MM.1S (cell line): ENCODE results near the gene PIK3R1.

ENCODE experiments used
- DNase-seq: peaks from one replicate; pipeline ENCODE4 v3.0.0-alpha.2; 2015
- H2AFZ ChIP-seq: fragments of 300-600 bp; sonication (generic); 2 replicates; pipeline ENCODE4 v1.6.0; 2016; ENCODE audit warnings: antibody characterized with exemption, low read length
- H3F3A ChIP-seq: fragments of 300-600 bp; sonication (generic); 2 replicates; pipeline ENCODE4 v1.6.1; 2016; ENCODE audit warnings: mild to moderate bottlenecking, antibody characterized with exemption, low read length, moderate library complexity, mixed read lengths; ENCODE audit not compliant: insufficient read depth
- H3K27ac ChIP-seq: fragments of 300-600 bp; sonication (generic); 2 replicates; pipeline ENCODE4 v1.5.1; 2016; ENCODE audit warnings: mild to moderate bottlenecking, low read length
- H3K27me3 ChIP-seq: fragments of 300-600 bp; sonication (generic); replicated peaks from 2 replicates; pipeline ENCODE4 v1.6.0; 2016; ENCODE audit warnings: low read length; ENCODE audit not compliant: insufficient read depth
- H3K36me3 ChIP-seq: fragments of 300-600 bp; sonication (generic); replicated peaks from 2 replicates; pipeline ENCODE4 v1.6.1; 2016; ENCODE audit warnings: mild to moderate bottlenecking, low read length, mixed read lengths; ENCODE audit not compliant: insufficient read depth
- H3K4me1 ChIP-seq: fragments of 300-600 bp; sonication (generic); 2 replicates; pipeline ENCODE4 v1.6.1; 2016; ENCODE audit warnings: low read length, mixed read lengths
- H3K4me2 ChIP-seq: fragments of 300-600 bp; sonication (generic); 2 replicates; pipeline ENCODE4 v1.6.0; 2016; ENCODE audit warnings: low read depth, low read length
- H3K4me3 ChIP-seq: fragments of 300-600 bp; sonication (generic); 2 replicates; pipeline ENCODE4 v1.5.1; 2016; ENCODE audit warnings: low read length, mixed read lengths
- H3K79me2 ChIP-seq: fragments of 300-600 bp; sonication (generic); 2 replicates; pipeline ENCODE4 v1.6.1; 2016; ENCODE audit warnings: mixed run types, low read length, mixed read lengths
- H3K9ac ChIP-seq: fragments of 300-600 bp; sonication (generic); 2 replicates; pipeline ENCODE4 v1.6.1; 2016; ENCODE audit warnings: low read length, mixed read lengths
- H3K9me2 ChIP-seq: fragments of 300-600 bp; sonication (generic); replicated peaks from 2 replicates; pipeline ENCODE4 v1.6.1; 2016; ENCODE audit warnings: mild to moderate bottlenecking, low read length, mixed read lengths; ENCODE audit not compliant: insufficient read depth
- H3K9me3 ChIP-seq: fragments of 300-600 bp; sonication (generic); replicated peaks from 2 replicates; pipeline ENCODE4 v1.6.1; 2016; ENCODE audit warnings: mild to moderate bottlenecking, low read length, mixed read lengths; ENCODE audit not compliant: insufficient read depth
- H4K20me1 ChIP-seq: fragments of 300-600 bp; sonication (generic); 2 replicates; pipeline ENCODE4 v1.6.1; 2016; ENCODE audit warnings: mild to moderate bottlenecking, low read length, moderate library complexity, mixed read lengths; ENCODE audit not compliant: insufficient read depth
- CTCF ChIP-seq: fragments of 300-600 bp; sonication (generic); IDR thresholded peaks from 2 replicates; pipeline ENCODE4 v1.5.1; 2016; ENCODE audit warnings: antibody characterized with exemption, low read length, mixed read lengths
- EZH2 ChIP-seq: fragments of 300-600 bp; sonication (generic); optimal IDR thresholded peaks from 2 replicates; pipeline ENCODE3; 2017; ENCODE audit warnings: low read depth, mild to moderate bottlenecking, antibody characterized with exemption, low read length, mixed read lengths
- EZH2phosphoT487 ChIP-seq: fragments of 300-600 bp; sonication (generic); IDR thresholded peaks from 2 replicates; pipeline ENCODE4 v1.6.1; 2018; ENCODE audit warnings: antibody characterized with exemption, low read length

PIK3R1 gene

GRCh38 chr5:68273717-68274409 lies 58.3 kb downstream of the PIK3R1 start:
- Histone ChIP-seq H3K27ac (no peak overlapping the region), H3K4me1 (no peaks in the 10 kb centered on the region), H3K27me3 (no peaks in the 10 kb centered on the region), H4K20me1 (no peaks in the 10 kb centered on the region), H3K4me2 (no peak overlapping the region), H3K36me3 (no peaks in the 10 kb centered on the region), H3K9ac (no peak overlapping the region), H3K4me3 (no peak overlapping the region), H3F3A (no peaks in the 10 kb centered on the region), H2AFZ (no peak overlapping the region), H3K79me2 (no peaks in the 10 kb centered on the region), H3K9me3 (no peaks in the 10 kb centered on the region), H3K9me2 (no peaks in the 10 kb centered on the region)
- DNase-seq = no peak
- TF ChIP-seq CTCF = no peak
- no peak for TF ChIP-seq EZH2
- TF ChIP-seq EZH2phosphoT487 = no peak

GRCh38 chr5:68274847-68275651 lies 59.5 kb downstream of the PIK3R1 start:
- no peaks in the 10 kb centered on the region for H3K27me3 ChIP-seq
- H3F3A ChIP-seq = no peaks in the 10 kb centered on the region
- no peak overlapping the region for H2AFZ ChIP-seq
- peaks cover 6% of the 10 kb centered on the region; the same call in 1 of the 2 replicates for H3K36me3 ChIP-seq
- H3K9me3 ChIP-seq = no peaks in the 10 kb centered on the region
- no peaks in the 10 kb centered on the region for H3K79me2 ChIP-seq
- no peaks in the 10 kb centered on the region for H3K4me1 ChIP-seq
- no peak overlapping the region for H3K4me3 ChIP-seq
- no peaks in the 10 kb centered on the region for H4K20me1 ChIP-seq
- no peak overlapping the region for H3K4me2 ChIP-seq
- H3K9me2 ChIP-seq = no peaks in the 10 kb centered on the region
- TF ChIP-seq EZH2 (no peak), CTCF (no peak), EZH2phosphoT487 (no peak)
- no peak overlapping the region for H3K9ac ChIP-seq
- H3K27ac ChIP-seq = no peak overlapping the region
- DNase-seq = no peak

GRCh38 chr5:68276740-68277139 lies 61.2 kb downstream of the PIK3R1 start:
- DNase-seq = no peak
- H3K9me3 ChIP-seq = no peaks in the 10 kb centered on the region
- H3K4me2 ChIP-seq = no peak overlapping the region
- H3K27ac ChIP-seq = no peak overlapping the region
- H3K27me3 ChIP-seq = no peaks in the 10 kb centered on the region
- no peak overlapping the region for H3K9ac ChIP-seq
- no peaks in the 10 kb centered on the region for H3K9me2 ChIP-seq
- peaks cover 6% of the 10 kb centered on the region; the same call in 1 of the 2 replicates for H3K36me3 ChIP-seq
- H3K79me2 ChIP-seq = no peaks in the 10 kb centered on the region
- H4K20me1 ChIP-seq = no peaks in the 10 kb centered on the region
- TF ChIP-seq EZH2phosphoT487 (no peak), CTCF (no peak), EZH2 (no peak)
- H3F3A ChIP-seq = no peaks in the 10 kb centered on the region
- H3K4me1 ChIP-seq = no peaks in the 10 kb centered on the region
- H2AFZ ChIP-seq = no peak overlapping the region
- H3K4me3 ChIP-seq = no peak overlapping the region
